ENCODE results near the gene SLC12A4. TPM values are rescaled to one million over a fixed set of nuclear protein-coding genes. Genes with fewer than 3 reads are reported as not detected.

The SLC12A4 gene
- total RNA-seq, 1 donor from 2014 or later: 44.2 TPM

DNA sequence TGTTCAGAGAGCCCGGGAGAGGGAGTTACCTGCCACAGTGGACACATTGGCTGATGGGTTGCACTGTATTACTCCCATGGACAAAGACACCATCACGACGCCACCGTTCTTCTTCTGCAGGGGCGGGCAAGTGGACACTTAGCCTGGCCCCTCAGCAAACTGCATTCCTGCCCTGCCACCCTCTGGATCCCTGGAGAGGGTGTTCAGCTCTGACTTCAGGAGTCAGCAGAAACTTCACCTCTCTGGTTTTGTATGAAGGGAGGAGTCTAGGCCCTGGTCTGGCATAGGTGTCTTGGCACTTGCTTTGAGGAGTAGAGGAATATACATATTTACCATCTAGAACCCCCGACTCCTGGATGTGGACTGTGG, 21.6 kb upstream of the SLC12A4 start:
- H3K4me3 Mint-ChIP-seq (ENCODE audit: unreplicated experiment): no peak overlapping the region
- H3K27ac Mint-ChIP-seq (ENCODE audit: unreplicated experiment): peak overlapping the region; percentile 67
- peaks cover 5% of the 10 kb centered on the region for H3K36me3 Mint-ChIP-seq (ENCODE audit: low read depth, unreplicated experiment)
- no peak for DNase-seq (ENCODE audit: low spot score)
- H3K27me3 Mint-ChIP-seq (ENCODE audit: unreplicated experiment): peaks cover 11% of the 10 kb centered on the region
- no peaks in the 10 kb centered on the region for H3K9me3 Mint-ChIP-seq (ENCODE audit: unreplicated experiment)
- H3K4me1 Mint-ChIP-seq (ENCODE audit: unreplicated experiment): peaks cover 13% of the 10 kb centered on the region
- TF ChIP-seq, protein P1, sequence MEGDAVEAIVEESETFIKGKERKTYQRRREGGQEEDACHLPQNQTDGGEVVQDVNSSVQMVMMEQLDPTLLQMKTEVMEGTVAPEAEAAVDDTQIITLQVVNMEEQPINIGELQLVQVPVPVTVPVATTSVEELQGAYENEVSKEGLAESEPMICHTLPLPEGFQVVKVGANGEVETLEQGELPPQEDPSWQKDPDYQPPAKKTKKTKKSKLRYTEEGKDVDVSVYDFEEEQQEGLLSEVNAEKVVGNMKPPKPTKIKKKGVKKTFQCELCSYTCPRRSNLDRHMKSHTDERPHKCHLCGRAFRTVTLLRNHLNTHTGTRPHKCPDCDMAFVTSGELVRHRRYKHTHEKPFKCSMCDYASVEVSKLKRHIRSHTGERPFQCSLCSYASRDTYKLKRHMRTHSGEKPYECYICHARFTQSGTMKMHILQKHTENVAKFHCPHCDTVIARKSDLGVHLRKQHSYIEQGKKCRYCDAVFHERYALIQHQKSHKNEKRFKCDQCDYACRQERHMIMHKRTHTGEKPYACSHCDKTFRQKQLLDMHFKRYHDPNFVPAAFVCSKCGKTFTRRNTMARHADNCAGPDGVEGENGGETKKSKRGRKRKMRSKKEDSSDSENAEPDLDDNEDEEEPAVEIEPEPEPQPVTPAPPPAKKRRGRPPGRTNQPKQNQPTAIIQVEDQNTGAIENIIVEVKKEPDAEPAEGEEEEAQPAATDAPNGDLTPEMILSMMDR (IDR thresholded peaks at IDR 0.05; ENCODE audit: unreplicated experiment): no peak

DNA sequence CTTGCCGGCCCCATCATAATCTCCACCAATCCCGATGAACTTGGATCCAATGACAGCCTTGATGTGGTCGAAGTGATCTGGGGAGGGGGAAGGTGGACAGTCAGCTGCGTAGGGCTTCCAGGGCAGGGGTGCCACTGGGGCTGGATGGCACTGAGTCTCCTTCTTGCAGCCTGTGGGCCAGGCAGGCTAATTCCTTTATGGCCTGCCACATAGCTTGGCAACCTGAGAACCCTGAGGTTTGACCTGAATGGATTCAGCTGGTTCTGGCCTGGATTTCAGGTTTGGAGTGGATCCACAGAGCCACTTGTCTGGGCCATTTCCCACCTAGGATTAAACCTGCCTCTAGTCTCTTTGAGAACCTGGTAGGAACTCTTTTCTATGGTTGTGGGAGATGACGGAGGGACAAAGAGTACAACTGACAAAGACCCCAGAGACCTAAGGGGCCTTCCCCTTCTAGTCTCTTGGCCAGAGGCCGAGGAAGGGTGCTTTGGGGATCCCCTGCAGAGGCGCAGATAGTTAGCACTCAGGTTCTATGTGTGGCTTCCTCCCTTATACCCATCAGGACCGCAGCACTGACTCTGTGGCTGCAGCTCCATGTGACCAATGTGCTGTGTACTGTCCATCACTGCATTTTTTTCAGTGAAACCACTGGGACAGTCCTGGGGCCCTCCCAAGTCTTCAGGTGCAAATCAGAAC, 21.0 kb upstream of the SLC12A4 start:
- DNase-seq (ENCODE audit: low spot score): no peak
- Mint-ChIP-seq H3K36me3 (ENCODE audit: low read depth, unreplicated experiment) (peaks cover 5% of the 10 kb centered on the region), H3K4me3 (ENCODE audit: unreplicated experiment) (no peak overlapping the region), H3K9me3 (ENCODE audit: unreplicated experiment) (no peaks in the 10 kb centered on the region), H3K27me3 (ENCODE audit: unreplicated experiment) (peaks cover 8% of the 10 kb centered on the region), H3K4me1 (ENCODE audit: unreplicated experiment) (peaks cover 16% of the 10 kb centered on the region), H3K27ac (ENCODE audit: unreplicated experiment) (no peak overlapping the region)
- TF ChIP-seq, protein P1 (IDR thresholded peaks at IDR 0.05; ENCODE audit: unreplicated experiment): no peak

DNA sequence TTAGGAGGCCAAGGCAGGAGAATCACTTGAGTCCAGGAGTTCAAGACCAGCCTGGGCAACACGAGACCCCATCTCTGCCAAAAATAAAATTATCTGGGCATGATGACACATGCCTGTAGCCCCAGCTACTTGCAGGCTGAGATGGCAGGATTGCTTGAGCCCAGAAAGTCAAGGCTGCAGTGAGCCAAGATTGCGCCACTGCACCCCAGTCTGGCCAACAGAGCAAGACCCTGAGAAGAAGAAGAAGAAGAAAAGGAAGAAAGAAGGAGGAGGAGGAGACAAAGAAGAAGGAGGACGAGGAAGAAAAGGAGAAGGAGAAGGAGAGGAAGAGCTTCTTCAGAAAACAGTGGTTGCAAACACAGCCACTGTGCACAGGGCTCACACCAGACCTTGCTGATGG, 20.2 kb upstream of the SLC12A4 start:
- Mint-ChIP-seq H3K4me1 (ENCODE audit: unreplicated experiment) (peaks cover 16% of the 10 kb centered on the region), H3K9me3 (ENCODE audit: unreplicated experiment) (no peaks in the 10 kb centered on the region), H3K27ac (ENCODE audit: unreplicated experiment) (no peak overlapping the region), H3K27me3 (ENCODE audit: unreplicated experiment) (peaks cover 8% of the 10 kb centered on the region), H3K4me3 (ENCODE audit: unreplicated experiment) (no peak overlapping the region), H3K36me3 (ENCODE audit: low read depth, unreplicated experiment) (peaks cover 5% of the 10 kb centered on the region)
- TF ChIP-seq, protein P1 (IDR thresholded peaks at IDR 0.05; ENCODE audit: unreplicated experiment): no peak
- no peak for DNase-seq (ENCODE audit: low spot score)

DNA sequence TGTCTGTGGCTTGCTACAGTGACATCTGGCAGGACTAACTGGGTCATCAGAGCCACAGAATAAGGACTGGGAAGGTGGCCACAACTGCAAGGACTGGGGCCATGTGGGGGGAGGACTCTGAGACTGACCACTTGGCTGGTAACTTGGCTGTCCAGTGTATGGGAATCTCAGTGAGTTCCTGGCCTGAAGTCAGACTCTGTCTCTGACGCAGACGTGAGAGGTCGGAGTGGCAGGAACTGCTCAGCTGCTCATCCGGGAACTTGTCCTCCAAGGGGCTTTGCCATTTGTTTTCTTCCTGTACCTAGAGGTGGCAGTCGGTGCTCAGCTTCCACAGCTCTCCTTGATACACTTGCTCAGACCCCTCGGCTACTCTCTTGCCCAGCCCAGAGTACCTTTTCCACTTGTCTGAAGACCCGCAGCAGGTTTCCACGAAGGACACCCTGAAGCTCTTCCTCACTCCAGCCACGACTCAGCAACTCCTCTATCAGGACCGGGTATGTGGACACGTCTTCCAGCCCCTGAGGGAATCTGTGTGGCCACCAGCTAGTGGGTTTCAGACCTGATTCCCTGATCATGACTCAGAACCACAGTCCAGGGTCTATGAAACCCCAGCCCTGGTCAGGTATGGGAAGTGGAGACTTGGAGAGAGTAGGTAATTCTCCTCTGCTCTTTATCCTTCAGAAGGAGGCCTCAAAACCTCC, 19.2 kb upstream of the SLC12A4 start:
- TF ChIP-seq, protein P1 (IDR thresholded peaks at IDR 0.05; ENCODE audit: unreplicated experiment): no peak
- Mint-ChIP-seq H3K4me3 (ENCODE audit: unreplicated experiment) (no peak overlapping the region), H3K27me3 (ENCODE audit: unreplicated experiment) (peaks cover 14% of the 10 kb centered on the region), H3K27ac (ENCODE audit: unreplicated experiment) (peak overlapping the region; percentile 64), H3K36me3 (ENCODE audit: low read depth, unreplicated experiment) (peaks cover 5% of the 10 kb centered on the region), H3K4me1 (ENCODE audit: unreplicated experiment) (peaks cover 23% of the 10 kb centered on the region), H3K9me3 (ENCODE audit: unreplicated experiment) (no peaks in the 10 kb centered on the region)
- no peak for DNase-seq (ENCODE audit: low spot score)

DNA sequence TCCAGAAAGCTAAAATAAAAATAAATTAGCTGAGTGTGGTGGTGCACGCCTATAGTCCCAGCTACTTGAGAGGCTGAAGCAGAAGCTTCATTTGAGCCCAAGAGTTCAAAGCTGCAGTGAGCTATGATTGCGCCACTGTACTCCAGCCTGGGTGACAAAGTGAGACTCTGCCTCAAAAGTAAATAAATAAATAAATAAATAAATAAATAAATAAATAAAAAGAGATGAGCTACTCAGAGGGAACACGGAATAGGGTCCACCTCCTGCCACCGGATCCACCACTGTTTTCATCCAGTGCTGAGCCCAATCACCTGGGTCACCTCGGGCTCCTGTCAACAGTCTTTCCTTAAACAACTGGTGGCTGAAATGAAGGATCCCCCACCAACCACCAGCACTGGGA, 18.5 kb upstream of the SLC12A4 start:
- Mint-ChIP-seq H3K4me3 (ENCODE audit: unreplicated experiment) (no peak overlapping the region), H3K36me3 (ENCODE audit: low read depth, unreplicated experiment) (peaks cover 5% of the 10 kb centered on the region), H3K9me3 (ENCODE audit: unreplicated experiment) (no peaks in the 10 kb centered on the region), H3K27me3 (ENCODE audit: unreplicated experiment) (peaks cover 14% of the 10 kb centered on the region), H3K27ac (ENCODE audit: unreplicated experiment) (no peak overlapping the region), H3K4me1 (ENCODE audit: unreplicated experiment) (peaks cover 23% of the 10 kb centered on the region)
- TF ChIP-seq, protein P1 (IDR thresholded peaks at IDR 0.05; ENCODE audit: unreplicated experiment): no peak
- no peak for DNase-seq (ENCODE audit: low spot score)
